K562 (cell line): ENCODE measurements around the gene PTCH1. TPM values are rescaled to one million over a fixed set of nuclear protein-coding genes. Genes with fewer than 3 reads are reported as not detected.

Experiments
- ATF4 ChIP-seq: fragments of 450-650 bp; formaldehyde crosslinking; IDR thresholded peaks from 2 replicates; pipeline ENCODE4 v1.4.0; 2022; ENCODE audit warnings: mild to moderate bottlenecking, moderate library complexity
- BRF2 ChIP-seq: IDR thresholded peaks from 3 replicates; pipeline ENCODE4 v1.6.1; 2011; ENCODE audit warnings: borderline replicate concordance, mild to moderate bottlenecking; ENCODE audit not compliant: insufficient read length, insufficient read depth
- CBFB ChIP-seq: sonication (generic); formaldehyde crosslinking; IDR thresholded peaks from 2 replicates; pipeline ENCODE4 v1.4.0; 2020; ENCODE audit warnings: mild to moderate bottlenecking, missing genetic modification reagents
- CBX8 ChIP-seq: fragments of 200-600 bp; sonication (generic); IDR thresholded peaks from 2 replicates; pipeline ENCODE4 v1.6.1; 2012; ENCODE audit warnings: borderline replicate concordance, mixed run types, low read depth, mild to moderate bottlenecking, moderate library complexity, mixed read lengths, low read length, control low read depth, inconsistent platforms; ENCODE audit not compliant: poor library complexity, severe bottlenecking; ENCODE audit errors: extremely low read depth
- FOXA3 ChIP-seq, 2 experiments: fragments of 450-650 bp in 1 of 2; sonication (generic) in 1 of 2; formaldehyde crosslinking; IDR thresholded peaks in 1 of 2; conservative IDR thresholded peaks in 1 of 2; 2 replicates each; pipeline versions ENCODE4 v1.4.0 to v1.8.0; 2020 to 2022; ENCODE audit warnings: mild to moderate bottlenecking in 2 of 2, missing genetic modification reagents in 1 of 2
- HDGF ChIP-seq: fragments of 450-650 bp; IDR thresholded peaks from 2 replicates; pipeline ENCODE4 v1.6.1; 2016
- HEY1 ChIP-seq: fragments of 250-450 bp; sonication (Bioruptor Pico); IDR thresholded peaks from 2 replicates; pipeline ENCODE4 v1.5.0; 2020; ENCODE audit warnings: mild to moderate bottlenecking, moderate library complexity, borderline replicate concordance
- IRF2 ChIP-seq: sonication (generic); formaldehyde crosslinking; IDR thresholded peaks from 2 replicates; pipeline ENCODE4 v1.8.1; 2022; ENCODE audit warnings: mild to moderate bottlenecking, missing genetic modification reagents
- MAFK ChIP-seq: IDR thresholded peaks from 2 replicates; pipeline ENCODE4 v1.6.1; 2011; ENCODE audit warnings: low read length, improper control_type of control experiment
- MCM7 ChIP-seq, 2 experiments: fragments of 450-650 bp; IDR thresholded peaks; 2 replicates each; pipeline ENCODE4 v1.6.1; 2016 to 2018
- NFE2L1 ChIP-seq: fragments of 450-650 bp; IDR thresholded peaks from 2 replicates; pipeline ENCODE4 v1.6.1; 2016; ENCODE audit warnings: missing genetic modification characterization, low read depth, mild to moderate bottlenecking, missing compliant biosample characterization, moderate library complexity, borderline replicate concordance
- RBM17 ChIP-seq: fragments of 200-400 bp; formaldehyde crosslinking; IDR thresholded peaks from 2 replicates; pipeline ENCODE4 v1.6.1; 2017; ENCODE audit warnings: low read depth, mild to moderate bottlenecking, low read length, borderline replicate concordance
- SAFB ChIP-seq: fragments of 200-400 bp; formaldehyde crosslinking; IDR thresholded peaks from 2 replicates; pipeline ENCODE4 v1.6.1; 2017; ENCODE audit warnings: low read depth, low read length, borderline replicate concordance
- TCFL5 ChIP-seq: fragments of 250-450 bp; sonication (Bioruptor Pico); conservative IDR thresholded peaks from 2 replicates; pipeline ENCODE4 v1.6.1; 2021; ENCODE audit warnings: mild to moderate bottlenecking, moderate library complexity, matching md5 sums
- XRCC3 ChIP-seq: fragments of 450-650 bp; IDR thresholded peaks from 2 replicates; pipeline ENCODE4 v1.6.1; 2017; ENCODE audit warnings: mild to moderate bottlenecking, moderate library complexity
- ZNF12 ChIP-seq: sonication (generic); formaldehyde crosslinking; IDR thresholded peaks from 2 replicates; pipeline ENCODE4 v1.4.0; 2020; ENCODE audit warnings: mild to moderate bottlenecking, missing genetic modification reagents
- ZNF311 ChIP-seq: fragments of 250-450 bp; sonication (Bioruptor Pico); IDR thresholded peaks from 2 replicates; pipeline ENCODE4 v1.4.0; 2020; ENCODE audit warnings: mild to moderate bottlenecking, moderate library complexity
- ZSCAN32 ChIP-seq: fragments of 450-650 bp; formaldehyde crosslinking; IDR thresholded peaks from 2 replicates; pipeline ENCODE4 v1.4.0; 2020; ENCODE audit warnings: mild to moderate bottlenecking, moderate library complexity
- polyA plus RNA-seq, 8 experiments: library from polyadenylated mRNA; depleted of rRNA in 4 of 8; stranded (reverse) in 5 of 8; unstranded in 3 of 8; fragments of >200 nt; fragmentation: Nextera tagmentation in 2 of 8; fragmentation: Illumina TruSeq in 1 of 8; extraction: Ambion mirVana in 2 of 8; extraction: Trizol in 1 of 8; gene quantifications; 2 replicates each; pipeline versions ENCODE4 v1.2.1 to v1.2.3, GENCODE V29; 2011 to 2014; ENCODE audit warnings: inconsistent platforms in 1 of 8, missing spikeins in 1 of 8
- total RNA-seq, 7 experiments: library from RNA; depleted of rRNA in 6 of 7; stranded (reverse); fragments of >200 nt in 6 of 7; fragmentation: Illumina TruSeq in 2 of 7; extraction: Trizol in 2 of 7; gene quantifications; 2 replicates each; pipeline versions ENCODE4 v1.2.1 to v1.2.3, GENCODE V29; 2011 to 2021; ENCODE audit warnings: low replicate concordance in 1 of 7
- TF ChIP-seq, protein P1 (sequence below): fragments of 250-450 bp; sonication (Bioruptor Pico); IDR thresholded peaks from 2 replicates; pipeline ENCODE4 v1.4.0; 2020; ENCODE audit warnings: mild to moderate bottlenecking, moderate library complexity, borderline replicate concordance
- TF ChIP-seq, protein P2 (sequence below), 2 experiments: IDR thresholded peaks in 1 of 2; conservative IDR thresholded peaks in 1 of 2; 2 replicates each; pipeline ENCODE4 v1.6.1; 2016; ENCODE audit warnings: low read depth in 2 of 2, mild to moderate bottlenecking in 1 of 2, missing compliant biosample characterization in 1 of 2, missing genetic modification characterization in 1 of 2, moderate library complexity in 1 of 2

PTCH1 gene
- total and polyA plus RNA-seq, 9 of the 15 experiments (the other 6 are each of a cell fraction or from before 2014, with no cell fraction given), result 0.70 to 9.9 (median 3.8) TPM

GRCh38 chr9:95507464-95508241, 9.1 kb downstream of the PTCH1 start (continued):
- no peak; the same call in 1 of the 2 replicates for TF ChIP-seq HDGF
- no peak for TF ChIP-seq ZSCAN32 (CRISPR knock-in tag)
- no peak for TF ChIP-seq BRF2
- TF ChIP-seq, protein P1, sequence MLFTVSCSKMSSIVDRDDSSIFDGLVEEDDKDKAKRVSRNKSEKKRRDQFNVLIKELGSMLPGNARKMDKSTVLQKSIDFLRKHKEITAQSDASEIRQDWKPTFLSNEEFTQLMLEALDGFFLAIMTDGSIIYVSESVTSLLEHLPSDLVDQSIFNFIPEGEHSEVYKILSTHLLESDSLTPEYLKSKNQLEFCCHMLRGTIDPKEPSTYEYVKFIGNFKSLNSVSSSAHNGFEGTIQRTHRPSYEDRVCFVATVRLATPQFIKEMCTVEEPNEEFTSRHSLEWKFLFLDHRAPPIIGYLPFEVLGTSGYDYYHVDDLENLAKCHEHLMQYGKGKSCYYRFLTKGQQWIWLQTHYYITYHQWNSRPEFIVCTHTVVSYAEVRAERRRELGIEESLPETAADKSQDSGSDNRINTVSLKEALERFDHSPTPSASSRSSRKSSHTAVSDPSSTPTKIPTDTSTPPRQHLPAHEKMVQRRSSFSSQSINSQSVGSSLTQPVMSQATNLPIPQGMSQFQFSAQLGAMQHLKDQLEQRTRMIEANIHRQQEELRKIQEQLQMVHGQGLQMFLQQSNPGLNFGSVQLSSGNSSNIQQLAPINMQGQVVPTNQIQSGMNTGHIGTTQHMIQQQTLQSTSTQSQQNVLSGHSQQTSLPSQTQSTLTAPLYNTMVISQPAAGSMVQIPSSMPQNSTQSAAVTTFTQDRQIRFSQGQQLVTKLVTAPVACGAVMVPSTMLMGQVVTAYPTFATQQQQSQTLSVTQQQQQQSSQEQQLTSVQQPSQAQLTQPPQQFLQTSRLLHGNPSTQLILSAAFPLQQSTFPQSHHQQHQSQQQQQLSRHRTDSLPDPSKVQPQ (CRISPR knock-in tag), result no peak
- no peak for TF ChIP-seq MAFK
- no peak for TF ChIP-seq CBX8
- no peak for TF ChIP-seq IRF2 (CRISPR knock-in tag)
- TF ChIP-seq, protein P2, sequence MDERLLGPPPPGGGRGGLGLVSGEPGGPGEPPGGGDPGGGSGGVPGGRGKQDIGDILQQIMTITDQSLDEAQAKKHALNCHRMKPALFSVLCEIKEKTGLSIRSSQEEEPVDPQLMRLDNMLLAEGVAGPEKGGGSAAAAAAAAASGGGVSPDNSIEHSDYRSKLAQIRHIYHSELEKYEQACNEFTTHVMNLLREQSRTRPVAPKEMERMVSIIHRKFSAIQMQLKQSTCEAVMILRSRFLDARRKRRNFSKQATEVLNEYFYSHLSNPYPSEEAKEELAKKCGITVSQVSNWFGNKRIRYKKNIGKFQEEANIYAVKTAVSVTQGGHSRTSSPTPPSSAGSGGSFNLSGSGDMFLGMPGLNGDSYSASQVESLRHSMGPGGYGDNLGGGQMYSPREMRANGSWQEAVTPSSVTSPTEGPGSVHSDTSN (CRISPR knock-in tag; IDR thresholded peaks at IDR 0.05; ENCODE audit: low read depth), result no peak
- TF ChIP-seq, protein P2 (tag; conservative IDR thresholded peaks at IDR 0.05; ENCODE audit: low read depth), result no peak
- no peak for TF ChIP-seq NFE2L1
- no peak for TF ChIP-seq HEY1 (CRISPR knock-in tag)
- no peak for TF ChIP-seq MCM7 (IDR thresholded peaks at IDR 0.05)
- no peak for TF ChIP-seq CBFB (CRISPR knock-in tag)
- no peak for TF ChIP-seq RBM17
- no peak for TF ChIP-seq ZNF311 (CRISPR knock-in tag)
- no peak for TF ChIP-seq FOXA3 (CRISPR knock-in tag; conservative IDR thresholded peaks at IDR 0.05 in 1 of 2, IDR thresholded peaks at IDR 0.05 in 1 of 2)
- no peak for TF ChIP-seq XRCC3
- TF ChIP-seq ZNF12 (CRISPR knock-in tag), result no peak
- no peak for TF ChIP-seq TCFL5 (CRISPR knock-in tag)
- TF ChIP-seq SAFB, result no peak
- TF ChIP-seq ATF4 (CRISPR knock-in tag), result no peak
